T-helper 2 cell treated with Interferon-gamma antibody and Interleukin-4, amounts not matched to agents 100 ng/mL and 5 ng/mL, for 36 hours (primary cell): Measurements from ENCODE around the gene ONECUT3. TPM values are rescaled to one million over a fixed set of nuclear protein-coding genes. Genes with fewer than 3 reads are reported as not detected.
"Not testable (repeated sequence)": the region's sequence is repeated elsewhere in the genome, so short reads cannot be mapped to it uniquely, and the experiment has no call there.

Experiments used
- intact Hi-C: fragments of 100-400 bp; cut with micrococcal nuclease; formaldehyde crosslinking; loops from one replicate; pipeline ENCODE4 v1.15.1; 2023
- total RNA-seq: library from RNA; stranded (reverse); gene quantifications from 2 replicates; pipeline ENCODE4 v1.2.3, GENCODE V29; 2022

The ONECUT3 gene
- total RNA-seq, 1 donor from 2014 or later = not detected

DNA sequence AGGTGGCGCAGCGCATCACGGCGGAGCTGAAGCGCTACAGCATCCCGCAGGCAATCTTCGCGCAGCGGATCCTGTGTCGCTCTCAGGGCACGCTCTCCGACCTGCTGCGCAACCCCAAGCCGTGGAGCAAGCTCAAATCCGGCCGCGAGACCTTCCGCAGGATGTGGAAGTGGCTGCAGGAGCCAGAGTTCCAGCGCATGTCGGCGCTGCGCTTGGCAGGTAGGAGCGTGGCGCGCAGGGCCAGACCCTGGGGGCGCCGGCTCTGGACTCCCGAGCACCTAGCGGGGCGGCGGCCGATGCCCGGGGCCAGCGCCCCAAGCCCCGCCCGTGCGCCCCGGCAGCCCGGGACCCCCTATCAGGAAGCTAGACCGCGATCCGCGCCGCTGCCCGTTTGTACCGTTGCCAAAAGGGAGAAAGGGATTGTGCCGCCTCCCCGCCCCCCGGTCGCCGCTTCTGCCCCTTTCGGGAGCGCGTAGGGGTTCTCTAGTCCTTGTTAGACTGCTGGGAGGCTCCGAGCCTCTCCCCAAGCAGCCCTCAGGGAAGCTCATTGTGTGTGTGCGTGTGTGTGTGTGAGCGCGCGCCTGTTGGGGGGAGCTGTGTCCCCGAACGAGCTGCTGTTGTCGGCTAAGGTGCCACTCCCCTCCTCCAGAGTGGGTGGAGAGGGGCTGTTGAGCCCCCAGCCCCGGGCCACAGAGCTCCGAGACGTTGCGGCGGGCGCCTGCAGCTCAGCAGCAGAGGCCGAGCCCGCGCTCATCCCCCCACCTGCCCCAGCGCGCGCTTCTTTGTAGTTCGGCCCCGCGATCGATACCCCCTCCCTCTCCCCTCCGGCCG lies 1.5 kb downstream of the ONECUT3 start:
- intact Hi-C loops = loop anchor here (10.0 kb wide), 1 partner anchor 290 kb away; no protein-coding TSS in a partner anchor

DNA sequence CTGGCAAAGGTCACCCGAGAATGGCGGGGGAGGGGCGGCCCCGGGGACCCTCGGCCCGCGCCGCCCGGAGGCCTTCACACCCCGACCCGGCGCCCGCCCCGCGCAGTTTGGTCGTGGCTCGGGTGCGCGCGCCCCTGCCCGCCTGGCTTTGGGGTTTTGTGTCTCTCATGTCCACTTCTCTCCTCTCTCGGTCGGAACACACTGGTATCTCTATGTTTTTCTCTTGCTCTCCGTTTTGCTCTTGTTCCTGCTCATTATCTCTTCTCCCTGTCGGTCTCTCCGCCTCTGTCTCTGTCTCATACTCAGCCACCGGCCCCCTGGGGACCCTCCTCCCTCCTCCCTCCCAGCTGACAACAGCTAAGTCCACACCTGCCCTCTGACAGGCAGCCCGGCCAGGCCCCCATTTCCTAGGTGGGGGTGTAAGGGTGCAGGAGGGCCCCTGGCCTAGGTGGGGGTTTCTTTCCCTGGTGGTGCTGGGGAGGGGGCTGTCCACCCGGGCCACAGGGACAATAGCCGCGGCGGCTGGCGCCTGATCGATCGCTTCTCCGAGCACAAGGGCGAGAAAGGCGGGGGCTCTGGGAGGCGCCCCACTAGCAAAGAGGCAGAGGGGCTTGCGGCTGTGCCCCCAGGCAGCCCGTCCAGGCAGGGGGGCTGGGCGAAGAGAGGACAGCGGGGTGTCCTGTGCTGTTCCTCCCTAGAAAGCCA lies 2.3 kb downstream of the ONECUT3 start:
- intact Hi-C loops = loop anchor here (10.0 kb wide), 1 partner anchor 291 kb away; no protein-coding TSS in a partner anchor

- intact Hi-C loops = loop anchor here (10.0 kb wide), 1 partner anchor 291 kb away; no protein-coding TSS in a partner anchor
These were observed 3.0 kb downstream of the ONECUT3 start for GRCh38 chr19:1756264-1756663.

DNA sequence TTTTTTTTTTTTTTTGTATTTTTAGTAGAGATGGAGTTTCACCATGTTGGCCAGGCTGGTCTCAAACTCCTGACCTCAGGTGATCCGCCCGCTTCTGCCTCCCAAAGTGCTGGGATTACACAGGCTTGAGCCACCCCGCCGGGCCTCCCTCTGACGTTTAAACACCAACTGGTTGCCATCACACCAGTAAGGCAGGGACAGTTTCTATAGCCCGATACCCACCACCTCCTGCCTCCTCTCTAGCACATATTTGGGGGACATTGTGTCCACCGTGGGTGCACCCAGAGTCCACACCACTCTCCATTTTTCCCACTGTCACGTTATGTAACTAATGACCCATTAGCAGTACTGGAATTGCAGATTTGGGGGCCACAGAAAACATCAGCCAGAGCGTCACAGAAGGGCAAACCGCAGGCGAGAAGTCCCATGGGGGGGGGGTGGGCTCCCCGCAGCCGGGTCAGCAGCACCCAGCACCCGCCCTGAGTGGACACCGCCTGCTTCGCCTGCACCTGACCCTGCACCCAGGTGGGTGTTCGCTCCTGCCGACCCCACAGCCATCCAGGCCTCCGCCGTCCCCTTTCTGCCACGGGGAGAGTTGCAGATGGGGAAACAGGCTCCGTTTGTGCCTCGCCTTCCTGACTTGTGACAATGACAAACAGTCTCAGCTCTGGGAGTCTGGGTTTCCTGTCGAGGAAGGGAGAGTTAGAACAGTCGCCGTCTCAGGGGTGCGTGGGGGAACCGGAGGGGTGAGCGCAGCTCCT lies 3.6 kb downstream of the ONECUT3 start:
- intact Hi-C loops = loop anchor here (10.0 kb wide), 1 partner anchor 292 kb away; no protein-coding TSS in a partner anchor

DNA sequence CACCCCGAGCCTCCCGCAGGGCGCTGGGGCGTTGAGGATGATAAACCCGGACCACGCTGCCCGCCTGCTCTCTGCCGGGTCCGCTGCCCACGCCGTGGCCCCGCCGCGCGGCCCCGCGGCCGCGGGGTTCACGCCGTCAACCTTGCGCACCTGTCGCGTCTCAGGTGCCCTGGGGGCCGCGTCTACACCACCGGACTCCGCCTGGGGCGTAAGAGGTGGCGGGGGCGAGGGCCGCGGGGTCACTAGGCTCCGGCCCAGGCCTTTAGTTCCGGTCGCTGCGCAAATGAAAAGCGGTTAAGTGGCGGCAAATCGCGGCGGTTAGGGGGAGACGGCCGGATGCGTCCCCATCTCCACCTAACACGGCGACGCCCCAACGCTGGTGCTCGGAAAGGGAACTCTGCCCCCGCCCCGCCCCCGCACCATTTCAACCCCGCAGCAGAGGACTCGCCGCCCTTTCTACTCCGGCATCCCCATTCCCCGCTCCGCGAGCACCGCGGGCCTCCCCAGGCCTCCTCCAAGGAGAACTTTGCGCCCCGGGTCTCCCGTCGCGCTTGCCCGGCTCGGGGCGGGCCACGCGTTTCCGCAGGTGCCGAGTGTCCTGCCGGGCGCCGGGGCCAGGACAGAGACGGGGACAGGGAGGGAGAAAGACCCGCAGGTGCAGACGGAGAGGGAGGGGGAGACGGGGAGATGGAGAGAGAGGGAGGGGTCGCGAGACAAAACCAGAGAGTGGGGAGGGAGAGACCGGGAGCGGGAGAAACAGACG lies 4.3 kb downstream of the ONECUT3 start:
- intact Hi-C loops = loop anchor here (10.0 kb wide), 1 partner anchor 293 kb away; no protein-coding TSS in a partner anchor

DNA sequence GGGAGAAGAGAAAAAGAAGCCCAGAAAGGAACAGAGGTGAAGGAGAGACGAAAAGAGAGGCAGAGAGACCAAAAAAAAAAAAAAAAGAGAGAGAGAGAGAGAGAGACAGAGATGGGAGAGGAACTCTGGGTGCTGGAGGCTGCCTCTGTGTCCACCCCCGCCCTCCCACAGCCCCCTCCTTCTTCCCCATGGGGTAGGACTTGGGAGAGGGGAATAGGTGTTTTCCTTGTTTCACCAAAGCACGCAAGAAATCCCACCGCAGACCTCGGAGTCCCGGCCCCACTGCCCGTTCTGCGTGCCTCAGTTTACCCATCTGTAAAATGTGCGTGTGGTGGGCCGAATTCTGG lies 4.9 kb downstream of the ONECUT3 start:
- intact Hi-C loops = loop anchor here (10.0 kb wide), 1 partner anchor 293 kb away; no protein-coding TSS in a partner anchor

DNA sequence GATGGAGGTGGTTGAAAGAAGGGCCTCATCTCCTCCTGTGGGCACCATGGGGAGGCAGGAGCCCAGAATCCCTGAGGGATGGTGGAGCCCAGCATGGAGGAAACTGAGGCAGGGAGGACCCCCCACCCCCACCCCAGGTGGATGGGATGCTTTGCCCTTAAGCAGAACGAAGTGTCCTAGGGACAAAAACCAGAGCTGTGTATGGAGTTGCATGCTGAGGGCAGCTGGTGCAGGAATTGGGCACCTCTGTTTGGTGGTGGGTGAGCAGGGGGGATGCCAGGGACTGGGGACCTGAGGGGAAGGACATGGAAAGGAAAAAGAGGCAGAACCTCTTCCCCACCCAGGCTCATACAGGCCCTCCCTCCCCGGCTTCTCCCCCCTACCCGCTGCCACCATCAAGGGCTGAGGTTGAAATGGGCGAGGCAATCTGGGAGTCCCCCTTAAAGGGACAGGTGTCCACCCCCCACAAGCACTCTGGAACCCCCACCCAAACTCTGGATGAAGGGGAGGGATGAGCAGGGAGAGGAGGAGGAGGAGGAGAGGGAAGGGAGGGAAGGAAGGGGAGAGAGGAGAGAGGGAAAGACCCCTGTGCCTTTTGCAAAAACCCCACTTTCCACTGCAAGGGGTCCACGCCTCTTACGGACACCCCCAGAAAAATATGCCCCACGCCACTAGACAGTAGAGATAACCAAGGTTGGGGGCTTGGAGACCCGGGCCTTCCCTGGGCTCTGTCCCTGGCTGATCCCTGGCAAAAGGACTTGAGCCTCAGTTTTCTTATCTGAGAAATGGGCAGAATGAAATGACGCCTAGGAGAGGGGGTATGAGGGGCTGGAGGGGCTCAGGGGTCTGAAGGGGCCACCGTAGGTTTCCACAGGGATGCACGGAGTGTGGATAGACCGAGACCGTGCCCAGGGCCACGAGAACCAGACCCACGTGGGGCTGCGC lies 5.9 kb downstream of the ONECUT3 start:
- intact Hi-C loops = loop anchor here (10.0 kb wide), 1 partner anchor 294 kb away; no protein-coding TSS in a partner anchor

GRCh38 chr19:1760020-1760419 lies 6.7 kb downstream of the ONECUT3 start:
- intact Hi-C loops = no loop called here

DNA sequence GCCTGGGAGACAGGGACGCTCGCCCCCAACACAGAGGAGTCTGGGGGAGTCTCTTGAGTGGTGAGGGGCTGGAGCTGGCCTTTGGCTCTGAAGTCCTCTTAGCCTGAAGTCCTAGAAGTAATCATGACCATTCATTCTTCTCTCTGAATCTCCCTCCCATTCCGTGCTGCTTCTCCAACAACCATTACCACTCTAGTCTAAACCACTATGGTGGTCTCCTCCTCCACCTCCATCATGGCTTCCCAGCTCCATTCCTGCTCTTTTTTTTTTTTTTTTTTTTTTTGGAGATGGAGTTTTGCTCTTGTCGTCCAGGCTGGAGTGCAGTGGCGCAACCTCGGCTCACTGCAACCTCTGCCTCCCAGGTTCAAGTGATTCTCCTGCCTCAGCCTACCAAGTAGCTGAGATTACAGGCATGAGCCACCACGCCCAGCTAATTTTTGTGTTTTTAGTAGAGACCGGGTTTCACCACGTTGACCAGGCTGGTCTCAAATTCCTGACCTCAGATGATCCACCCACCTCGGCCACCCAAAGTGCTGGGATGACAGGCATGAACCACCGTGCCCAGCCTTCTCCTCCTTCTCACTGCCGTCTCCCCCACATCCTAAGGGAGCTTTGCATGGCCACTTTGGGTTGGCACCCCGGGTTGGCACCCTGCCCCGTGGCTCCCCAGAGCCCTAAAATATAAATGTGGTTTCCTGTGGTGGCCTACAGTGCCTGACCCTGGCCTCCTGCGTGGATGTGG lies 7.7 kb downstream of the ONECUT3 start:
- intact Hi-C loops = not testable (repeated sequence)

GRCh38 chr19:1761528-1762242 lies 8.4 kb downstream of the ONECUT3 start:
- intact Hi-C loops = no loop called here

DNA sequence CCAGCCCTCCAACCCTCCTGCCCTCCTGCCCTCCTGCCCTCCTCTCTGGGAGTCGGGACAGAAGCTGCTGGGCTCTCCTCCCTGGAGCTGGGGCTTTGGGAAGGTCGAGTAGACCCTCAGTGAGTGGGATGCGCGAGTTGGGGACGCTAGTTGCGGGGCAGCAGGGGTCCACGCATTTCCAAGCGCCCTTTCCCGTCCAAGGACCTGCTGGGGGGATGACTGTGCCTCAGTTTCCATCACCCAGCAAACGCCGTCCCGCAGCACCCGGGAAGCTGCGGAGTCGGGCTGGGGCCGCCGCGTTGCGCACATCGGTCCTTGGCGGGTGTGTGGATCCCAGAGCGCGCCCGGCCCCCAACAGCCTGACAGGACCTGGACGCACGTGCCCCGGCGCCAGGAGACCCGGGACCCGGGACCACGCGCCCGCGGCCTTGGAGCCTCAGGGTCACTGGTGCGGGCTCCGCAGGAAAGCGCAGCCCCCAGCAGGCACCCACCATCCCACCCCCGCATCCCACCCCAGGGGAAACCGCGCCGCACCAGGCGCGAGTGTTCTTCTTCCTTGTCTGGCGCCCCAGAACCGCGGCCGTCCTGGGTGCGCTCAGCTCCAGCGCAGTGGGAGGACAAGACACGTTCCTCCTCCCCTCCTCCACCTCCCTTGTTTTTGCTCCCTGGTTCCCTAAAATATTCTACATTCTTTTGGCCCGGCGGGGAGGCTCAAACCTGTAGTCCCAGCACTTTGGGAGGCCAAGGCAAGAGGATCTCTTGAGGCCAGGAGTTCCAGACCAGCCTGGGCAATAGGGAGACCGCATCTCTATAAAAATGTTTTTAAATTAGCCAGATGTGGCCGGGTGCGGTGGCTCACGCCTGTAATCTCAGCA lies 9.2 kb downstream of the ONECUT3 start:
- intact Hi-C loops = no loop called here

- intact Hi-C loops = no loop called here
These were observed 10.6 kb downstream of the ONECUT3 start for GRCh38 chr19:1763648-1764639.

DNA sequence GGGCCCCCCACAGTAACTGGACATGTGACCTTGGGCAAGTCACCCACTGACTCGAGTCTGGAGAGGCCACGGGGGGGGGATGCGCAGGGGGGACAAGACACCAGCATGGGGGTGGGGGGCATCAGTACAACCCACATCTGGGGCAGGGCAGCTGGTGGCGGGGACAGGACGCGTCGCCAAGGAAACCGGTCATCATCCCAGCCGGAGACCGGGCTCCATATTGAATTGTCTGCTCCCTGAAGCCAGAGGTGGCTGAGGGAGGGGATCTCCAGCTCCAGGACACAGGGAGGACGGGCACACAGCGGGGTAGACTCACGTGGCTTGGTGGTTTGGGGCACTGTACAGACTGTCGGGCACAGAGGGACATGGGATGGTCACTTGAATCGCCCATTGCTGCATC lies 11.4 kb downstream of the ONECUT3 start:
- intact Hi-C loops = loop anchor here (5.0 kb wide), 1 partner anchor 92 kb away; no protein-coding TSS in a partner anchor

GRCh38 chr19:1765232-1765903 lies 12.1 kb downstream of the ONECUT3 start:
- intact Hi-C loops = loop anchor here (5.0 kb wide), 1 partner anchor 93 kb away; no protein-coding TSS in a partner anchor
